Esophagus muscularis mucosa (tissue), 4 donors: ENCODE data around the gene DDR2.

Source experiments
- EP300 ChIP-seq: sonication (generic); formaldehyde crosslinking; IDR thresholded peaks from one replicate; pipeline ENCODE4 v1.6.1; 2017; ENCODE audit warnings: antibody characterized with exemption
- POLR2A ChIP-seq: fragments of 450-650 bp; IDR thresholded peaks from one replicate; pipeline ENCODE4 v1.6.1; 2017; ENCODE audit warnings: antibody characterized with exemption, moderate library complexity, mild to moderate bottlenecking, low read depth
- POLR2AphosphoS5 ChIP-seq, 2 donors: sonication (generic); formaldehyde crosslinking; IDR thresholded peaks; one replicate each; pipeline ENCODE4 v1.6.1; 2017; ENCODE audit warnings: antibody characterized with exemption in 2 of 2
- TF ChIP-seq, protein P1 (sequence below), 3 experiments: fragments of 200-600 bp in 2 of 3; fragments of 450-650 bp in 1 of 3; sonication (generic) in 2 of 3; IDR thresholded peaks; one replicate each; pipeline ENCODE4 v1.5.1; 2017 to 2019; ENCODE audit warnings: antibody characterized with exemption in 3 of 3, mild to moderate bottlenecking in 2 of 3, moderate library complexity in 1 of 3

DNA sequence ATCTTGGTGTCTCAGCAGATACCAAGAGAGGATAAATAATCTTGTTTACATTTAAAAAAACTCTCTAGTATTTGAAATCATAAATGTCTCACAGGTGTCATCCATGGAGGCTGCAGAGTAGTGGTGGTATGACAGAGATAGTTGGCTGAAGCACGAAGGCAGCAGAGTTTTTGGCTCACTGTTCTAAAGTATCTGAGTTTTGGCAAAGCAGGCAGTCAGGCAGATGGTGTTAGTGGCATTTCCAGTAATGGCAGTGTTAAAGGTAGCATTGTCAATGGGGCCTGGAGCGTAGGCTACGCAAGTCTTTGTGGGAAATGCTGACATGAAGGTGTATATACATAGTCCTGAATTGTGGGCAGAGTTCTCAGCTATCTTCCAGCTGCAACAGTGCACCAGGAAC is 89.8 kb downstream of the DDR2 start:
- TF ChIP-seq, protein P1, sequence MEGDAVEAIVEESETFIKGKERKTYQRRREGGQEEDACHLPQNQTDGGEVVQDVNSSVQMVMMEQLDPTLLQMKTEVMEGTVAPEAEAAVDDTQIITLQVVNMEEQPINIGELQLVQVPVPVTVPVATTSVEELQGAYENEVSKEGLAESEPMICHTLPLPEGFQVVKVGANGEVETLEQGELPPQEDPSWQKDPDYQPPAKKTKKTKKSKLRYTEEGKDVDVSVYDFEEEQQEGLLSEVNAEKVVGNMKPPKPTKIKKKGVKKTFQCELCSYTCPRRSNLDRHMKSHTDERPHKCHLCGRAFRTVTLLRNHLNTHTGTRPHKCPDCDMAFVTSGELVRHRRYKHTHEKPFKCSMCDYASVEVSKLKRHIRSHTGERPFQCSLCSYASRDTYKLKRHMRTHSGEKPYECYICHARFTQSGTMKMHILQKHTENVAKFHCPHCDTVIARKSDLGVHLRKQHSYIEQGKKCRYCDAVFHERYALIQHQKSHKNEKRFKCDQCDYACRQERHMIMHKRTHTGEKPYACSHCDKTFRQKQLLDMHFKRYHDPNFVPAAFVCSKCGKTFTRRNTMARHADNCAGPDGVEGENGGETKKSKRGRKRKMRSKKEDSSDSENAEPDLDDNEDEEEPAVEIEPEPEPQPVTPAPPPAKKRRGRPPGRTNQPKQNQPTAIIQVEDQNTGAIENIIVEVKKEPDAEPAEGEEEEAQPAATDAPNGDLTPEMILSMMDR (IDR thresholded peaks at IDR 0.05) = no peak
- TF ChIP-seq POLR2A (no peak), EP300 (no peak), POLR2AphosphoS5 (IDR thresholded peaks at IDR 0.05) (no peak)
